Nephron (organoid): ENCODE measurements around the gene FGGY.
A peak's percentile ranks its signal among the peaks of the same experiment; 100 is the strongest.

Experiments used
- H3K27ac Mint-ChIP-seq, 3 experiments: 2 replicates each; pipeline ENCODE4 v1.8.0; 2020; ENCODE audit warnings: mixed read lengths in 3 of 3, mild to moderate bottlenecking in 2 of 3, moderate library complexity in 1 of 3
- H3K27me3 Mint-ChIP-seq: 2 replicates; pipeline ENCODE4 v1.8.0; 2021; ENCODE audit warnings: low read depth, mild to moderate bottlenecking, moderate library complexity, mixed read lengths
- H3K36me3 Mint-ChIP-seq: 2 replicates; pipeline ENCODE4 v1.8.0; 2020; ENCODE audit warnings: low read depth, mixed read lengths
- H3K4me1 Mint-ChIP-seq: 2 replicates; pipeline ENCODE4 v1.8.0; 2020; ENCODE audit warnings: mixed read lengths
- H3K4me3 Mint-ChIP-seq, 3 experiments: 2 replicates each; pipeline ENCODE4 v1.8.0; 2020; ENCODE audit warnings: mild to moderate bottlenecking in 3 of 3, mixed read lengths in 3 of 3, moderate library complexity in 2 of 3
- H3K9me3 Mint-ChIP-seq: 2 replicates; pipeline ENCODE4 v1.8.0; 2020; ENCODE audit warnings: mixed read lengths
- TF ChIP-seq, protein P1 (sequence below), 3 experiments: fragments of 200-600 bp; sonication (generic); IDR thresholded peaks; one replicate each; pipeline ENCODE4 v1.5.0; 2021; ENCODE audit warnings: antibody characterized with exemption in 3 of 3; ENCODE audit not compliant: unreplicated experiment in 3 of 3

Gene FGGY

GRCh38 chr1:59504276-59504675 lies 207.4 kb downstream of the FGGY start:
- no peaks in the 10 kb centered on the region for H3K9me3 Mint-ChIP-seq
- H3K4me1 Mint-ChIP-seq = peaks cover 64% of the 10 kb centered on the region
- no peaks in the 10 kb centered on the region for H3K36me3 Mint-ChIP-seq
- no peak overlapping the region for H3K4me3 Mint-ChIP-seq
- H3K27ac Mint-ChIP-seq = peak overlapping the region; percentile 20 to 41 (median 41)
- TF ChIP-seq, protein P1, sequence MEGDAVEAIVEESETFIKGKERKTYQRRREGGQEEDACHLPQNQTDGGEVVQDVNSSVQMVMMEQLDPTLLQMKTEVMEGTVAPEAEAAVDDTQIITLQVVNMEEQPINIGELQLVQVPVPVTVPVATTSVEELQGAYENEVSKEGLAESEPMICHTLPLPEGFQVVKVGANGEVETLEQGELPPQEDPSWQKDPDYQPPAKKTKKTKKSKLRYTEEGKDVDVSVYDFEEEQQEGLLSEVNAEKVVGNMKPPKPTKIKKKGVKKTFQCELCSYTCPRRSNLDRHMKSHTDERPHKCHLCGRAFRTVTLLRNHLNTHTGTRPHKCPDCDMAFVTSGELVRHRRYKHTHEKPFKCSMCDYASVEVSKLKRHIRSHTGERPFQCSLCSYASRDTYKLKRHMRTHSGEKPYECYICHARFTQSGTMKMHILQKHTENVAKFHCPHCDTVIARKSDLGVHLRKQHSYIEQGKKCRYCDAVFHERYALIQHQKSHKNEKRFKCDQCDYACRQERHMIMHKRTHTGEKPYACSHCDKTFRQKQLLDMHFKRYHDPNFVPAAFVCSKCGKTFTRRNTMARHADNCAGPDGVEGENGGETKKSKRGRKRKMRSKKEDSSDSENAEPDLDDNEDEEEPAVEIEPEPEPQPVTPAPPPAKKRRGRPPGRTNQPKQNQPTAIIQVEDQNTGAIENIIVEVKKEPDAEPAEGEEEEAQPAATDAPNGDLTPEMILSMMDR (IDR thresholded peaks at IDR 0.05; ENCODE audit: unreplicated experiment in 3 of 3) = no peak
- H3K27me3 Mint-ChIP-seq = peaks cover 3% of the 10 kb centered on the region

DNA sequence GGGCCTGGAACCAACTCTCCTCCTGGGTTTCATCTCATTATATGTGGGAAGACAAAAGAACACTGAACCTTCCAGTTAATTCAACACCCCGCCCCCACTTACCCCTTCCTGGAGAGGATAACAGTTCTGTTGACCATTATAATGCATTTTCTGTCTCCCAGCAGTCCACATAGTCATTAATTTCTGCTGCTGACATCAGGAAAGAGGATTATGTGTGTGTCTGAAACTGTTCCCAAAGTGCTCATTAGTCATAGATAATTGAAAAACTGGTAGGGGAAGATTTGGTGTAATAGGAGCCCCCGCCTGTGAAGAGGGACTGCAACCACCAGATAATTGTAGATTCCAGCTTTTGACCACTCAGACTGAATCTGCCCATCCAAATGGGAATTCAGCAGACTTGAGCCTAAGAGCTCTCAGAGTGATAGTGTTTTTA lies 208.7 kb downstream of the FGGY start:
- Mint-ChIP-seq H3K4me3 (no peak overlapping the region), H3K4me1 (peaks cover 55% of the 10 kb centered on the region), H3K9me3 (no peaks in the 10 kb centered on the region), H3K36me3 (no peaks in the 10 kb centered on the region), H3K27me3 (peaks cover 3% of the 10 kb centered on the region), H3K27ac (peak overlapping the region; percentile 18 to 66 (median 60))
- TF ChIP-seq, protein P1 (IDR thresholded peaks at IDR 0.05; ENCODE audit: unreplicated experiment in 3 of 3) = no peak

- Mint-ChIP-seq H3K4me3 (no peak overlapping the region), H3K9me3 (no peaks in the 10 kb centered on the region), H3K27me3 (peaks cover 3% of the 10 kb centered on the region), H3K27ac (peak overlapping the region in 2 of 3 experiments; percentile 8 to 66), H3K4me1 (peaks cover 46% of the 10 kb centered on the region), H3K36me3 (no peaks in the 10 kb centered on the region)
- TF ChIP-seq, protein P1 (IDR thresholded peaks at IDR 0.05; ENCODE audit: unreplicated experiment in 3 of 3) = no peak
These were observed 210.1 kb downstream of the FGGY start for GRCh38 chr1:59506952-59507351.

GRCh38 chr1:59509341-59509875 lies 212.5 kb downstream of the FGGY start:
- Mint-ChIP-seq H3K4me3 (no peak overlapping the region), H3K27me3 (peaks cover 3% of the 10 kb centered on the region), H3K4me1 (peaks cover 46% of the 10 kb centered on the region), H3K36me3 (no peaks in the 10 kb centered on the region), H3K27ac (peak overlapping the region; percentile 1 to 42 (median 38)), H3K9me3 (no peaks in the 10 kb centered on the region)
- TF ChIP-seq, protein P1 (IDR thresholded peaks at IDR 0.05; ENCODE audit: unreplicated experiment in 3 of 3) = no peak

DNA sequence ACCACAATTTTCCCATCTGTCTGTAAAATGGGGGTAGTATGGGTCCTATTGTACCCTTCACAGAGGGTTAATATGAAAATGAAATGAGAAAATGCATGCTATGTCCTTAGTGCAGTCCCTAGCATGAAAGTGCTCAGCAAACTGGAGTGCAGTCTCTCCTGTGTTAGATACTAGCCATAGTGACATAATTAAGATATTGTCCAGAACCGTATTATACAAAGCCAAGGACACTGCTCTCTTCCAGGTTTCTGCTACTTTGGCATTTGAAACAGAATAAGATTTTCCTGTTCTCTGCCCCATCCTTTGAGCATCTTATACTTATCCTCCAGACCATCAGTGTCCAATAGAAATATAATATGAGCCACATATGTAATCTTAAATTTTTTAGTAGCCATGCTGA lies 213.4 kb downstream of the FGGY start:
- H3K4me1 Mint-ChIP-seq = peaks cover 48% of the 10 kb centered on the region
- TF ChIP-seq, protein P1 (IDR thresholded peaks at IDR 0.05; ENCODE audit: unreplicated experiment in 3 of 3) = no peak
- H3K9me3 Mint-ChIP-seq = no peaks in the 10 kb centered on the region
- peaks cover 7% of the 10 kb centered on the region for H3K36me3 Mint-ChIP-seq
- no peak overlapping the region for H3K4me3 Mint-ChIP-seq
- peaks cover 3% of the 10 kb centered on the region for H3K27me3 Mint-ChIP-seq
- no peak overlapping the region for H3K27ac Mint-ChIP-seq
